ENCODE data around the gene ALG10B. TPM values are rescaled to one million over a fixed set of nuclear protein-coding genes. Genes with fewer than 3 reads are reported as not detected.
"Not testable (repeated sequence)": the region's sequence is repeated elsewhere in the genome, so short reads cannot be mapped to it uniquely, and the experiment has no call there.

The ALG10B gene
- total and polyA plus RNA-seq, 9 of the 15 experiments (the other 6 are each of a cell fraction or from before 2014, with no cell fraction given) = 0.34 to 3.3 (median 2.0) TPM

DNA sequence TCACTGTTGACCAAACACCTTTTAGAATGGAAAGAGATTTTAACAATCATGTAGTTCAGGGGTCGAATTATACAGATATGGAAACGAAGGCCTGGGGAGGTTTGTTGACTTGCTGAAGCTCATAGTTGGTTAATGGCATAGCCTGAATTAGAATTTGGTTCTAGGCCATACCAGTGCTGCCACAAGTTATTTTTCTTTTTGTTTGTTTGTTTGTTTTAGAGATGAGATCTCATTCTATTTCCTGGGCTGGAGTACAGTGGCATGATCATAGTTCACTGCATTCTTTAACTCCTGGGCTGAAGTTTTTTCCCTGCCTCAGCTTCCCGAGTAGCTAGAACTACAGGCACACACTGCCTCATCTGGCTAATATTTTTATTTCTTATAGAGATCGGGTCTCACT is 25.4 kb upstream of the ALG10B start (continued):
- TF ChIP-seq CLOCK (CRISPR knock-in tag; IDR thresholded peaks at IDR 0.05; ENCODE audit: borderline replicate concordance) (no peak), FOXA1 (IDR thresholded peaks at IDR 0.05; ENCODE audit: borderline replicate concordance) (no peak), ZBTB8A (IDR thresholded peaks at IDR 0.05; ENCODE audit: partially characterized antibody) (no peak), CBFA2T3 (IDR thresholded peaks at IDR 0.05) (no peak)

DNA sequence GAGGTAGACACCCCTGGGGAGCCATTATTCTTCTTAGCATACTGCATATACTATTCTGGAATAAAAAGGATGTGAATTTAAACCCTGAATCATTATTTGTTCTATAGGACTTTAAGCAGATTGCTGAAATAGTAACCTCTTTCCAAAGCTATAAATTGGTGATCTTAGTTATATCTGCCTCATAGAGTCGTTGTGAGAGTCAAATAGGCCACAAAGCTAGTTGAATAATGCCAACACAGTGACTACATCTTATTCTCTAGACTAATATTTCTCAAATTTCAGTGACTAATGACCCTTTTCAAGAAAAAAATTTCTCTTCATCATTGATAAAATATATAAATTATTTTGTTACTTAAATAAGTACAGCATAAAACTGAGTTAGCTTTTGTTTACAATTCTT is 13.6 kb upstream of the ALG10B start:
- H3K36me3 ChIP-seq (ENCODE audit: control insufficient read depth, insufficient read depth, low read length); H3K9ac ChIP-seq (ENCODE audit: insufficient read depth in 1 of 2, low read depth in 2 of 2, low read length in 2 of 2); DNase-seq (ENCODE audit: extremely low read depth in 1 of 4, low spot score in 3 of 4); H3K4me3 ChIP-seq; FAIRE-seq; H3K4me2 ChIP-seq (ENCODE audit: insufficient read depth, low read length); in situ Hi-C loops (cut with MboI); H3K4me1 ChIP-seq (replicated peaks in 1 of 2; ENCODE audit: control insufficient read depth in 2 of 2, insufficient read depth in 2 of 2, low read length in 2 of 2); H4K20me1 ChIP-seq (replicated peaks; ENCODE audit: control insufficient read depth, insufficient read depth, low read length); POLR2A ChIA-PET; ATAC-seq; BruUV-seq (replicated peaks); H3K79me2 ChIP-seq (ENCODE audit: control insufficient read depth, insufficient read depth, low read length); H3K9me1 ChIP-seq (ENCODE audit: control insufficient read depth, insufficient read depth, low read length); H3K27me3 ChIP-seq (ENCODE audit: control insufficient read depth in 2 of 2, insufficient read depth in 2 of 2, low read length in 2 of 2); intact Hi-C loops (cut with micrococcal nuclease); H3K27ac ChIP-seq (ENCODE audit: extremely low read depth, low read depth, low read length); H2AFZ ChIP-seq (ENCODE audit: low read depth, low read length); CTCF ChIA-PET (ENCODE audit: low intra/inter-chr PET ratio); H3K9me3 ChIP-seq (replicated peaks; ENCODE audit: control insufficient read depth, insufficient read depth, low read depth, low read length): not testable (repeated sequence)
- 0% methylated on average over 1 of the region's 1 CpG for WGBS (ENCODE audit: insufficient coverage, low coverage, missing lambda C conversion rate)

- in situ Hi-C loops (cut with MboI); FAIRE-seq; H3K27ac ChIP-seq (ENCODE audit: extremely low read depth, low read depth, low read length); H3K4me3 ChIP-seq; H3K36me3 ChIP-seq (ENCODE audit: control insufficient read depth, insufficient read depth, low read length); ATAC-seq; H3K27me3 ChIP-seq (ENCODE audit: control insufficient read depth in 2 of 2, insufficient read depth in 2 of 2, low read length in 2 of 2); H3K79me2 ChIP-seq (ENCODE audit: control insufficient read depth, insufficient read depth, low read length); H3K9ac ChIP-seq (ENCODE audit: insufficient read depth in 1 of 2, low read depth in 2 of 2, low read length in 2 of 2); H3K4me1 ChIP-seq (replicated peaks in 1 of 2; ENCODE audit: control insufficient read depth in 2 of 2, insufficient read depth in 2 of 2, low read length in 2 of 2); DNase-seq (ENCODE audit: extremely low read depth in 1 of 4, low spot score in 3 of 4); H2AFZ ChIP-seq (ENCODE audit: low read depth, low read length); POLR2A ChIA-PET; CTCF ChIA-PET (ENCODE audit: low intra/inter-chr PET ratio); BruUV-seq (replicated peaks); H3K9me3 ChIP-seq (replicated peaks; ENCODE audit: control insufficient read depth, insufficient read depth, low read depth, low read length); H4K20me1 ChIP-seq (replicated peaks; ENCODE audit: control insufficient read depth, insufficient read depth, low read length); H3K9me1 ChIP-seq (ENCODE audit: control insufficient read depth, insufficient read depth, low read length); H3K4me2 ChIP-seq (ENCODE audit: insufficient read depth, low read length): not testable (repeated sequence)
- intact Hi-C loops (cut with micrococcal nuclease) = loop anchor here (10.0 kb wide), 1 partner anchor 593 kb away; no protein-coding TSS in a partner anchor
- 7% methylated on average over 2 of the region's 2 CpGs for WGBS (ENCODE audit: insufficient coverage, low coverage, missing lambda C conversion rate)
These were observed 5.4 kb downstream of the ALG10B start for GRCh38 chr12:38321966-38322365.

Data from K562 (cell line).